ENCODE results near the gene ARPC1A.
"Not testable (repeated sequence)": the region's sequence is repeated elsewhere in the genome, so short reads cannot be mapped to it uniquely, and the experiment has no call there.

ARPC1A gene

GRCh38 chr7:99371376-99371920, 45.8 kb downstream of the ARPC1A start:
- DNase-seq: no peak

- DNase-seq: peak in 2 of 4 experiments; percentile 32 to 33
Observed at GRCh38 chr7:99372275-99373090, 46.8 kb downstream of the ARPC1A start.

GRCh38 chr7:99373091-99374066, 47.7 kb downstream of the ARPC1A start:
- DNase-seq: no peak

GRCh38 chr7:99374111-99375064, 48.7 kb downstream of the ARPC1A start, which contains the start of gene ARPC1B:
TSS of gene ARPC1B (plus strand) at chr7:99374730. CDS start at chr7:99385715, 10,985 bp downstream.
- DNase-seq: peak; percentile 90 to 97 (median 94)

- peak; percentile 85 to 93 (median 90) for DNase-seq
Observed at GRCh38 chr7:99375070-99375807, 49.5 kb downstream of the ARPC1A start.

- peak; percentile 89 to 98 (median 95) for DNase-seq
Observed at GRCh38 chr7:99379043-99379577, 53.4 kb downstream of the ARPC1A start.

- DNase-seq: not testable (repeated sequence)
Observed at GRCh38 chr7:99379693-99380031, 54.0 kb downstream of the ARPC1A start.

GRCh38 chr7:99380032-99380822, 54.5 kb downstream of the ARPC1A start:
- DNase-seq: peak; percentile 94 to 99 (median 96)

GRCh38 chr7:99380823-99381663, 55.3 kb downstream of the ARPC1A start:
- peak; percentile 86 to 95 (median 94) for DNase-seq

GRCh38 chr7:99381664-99382075, 56.0 kb downstream of the ARPC1A start:
- DNase-seq: no peak

GRCh38 chr7:99383203-99383602, 57.5 kb downstream of the ARPC1A start:
- no peak for DNase-seq

- DNase-seq: no peak
Observed at GRCh38 chr7:99383791-99384370, 58.2 kb downstream of the ARPC1A start.

GRCh38 chr7:99384523-99384922, 58.8 kb downstream of the ARPC1A start:
- DNase-seq: no peak

GRCh38 chr7:99385564-99385963, 59.9 kb downstream of the ARPC1A start:
- DNase-seq: peak in 3 of 4 experiments; percentile 48 to 64 (median 53)

GRCh38 chr7:99386584-99387238, 61.0 kb downstream of the ARPC1A start:
- DNase-seq: peak; percentile 60 to 76 (median 71)

GRCh38 chr7:99387239-99387635, 61.5 kb downstream of the ARPC1A start:
- peak in 1 of 4 experiments; percentile 37 for DNase-seq

GRCh38 chr7:99387912-99388311, 62.2 kb downstream of the ARPC1A start:
- DNase-seq: no peak

GRCh38 chr7:99389772-99390171, 64.1 kb downstream of the ARPC1A start:
- no peak for DNase-seq

Data from suppressor macrophage (primary cell).